ENCODE data around the gene HAUS7.

Gene HAUS7

DNA sequence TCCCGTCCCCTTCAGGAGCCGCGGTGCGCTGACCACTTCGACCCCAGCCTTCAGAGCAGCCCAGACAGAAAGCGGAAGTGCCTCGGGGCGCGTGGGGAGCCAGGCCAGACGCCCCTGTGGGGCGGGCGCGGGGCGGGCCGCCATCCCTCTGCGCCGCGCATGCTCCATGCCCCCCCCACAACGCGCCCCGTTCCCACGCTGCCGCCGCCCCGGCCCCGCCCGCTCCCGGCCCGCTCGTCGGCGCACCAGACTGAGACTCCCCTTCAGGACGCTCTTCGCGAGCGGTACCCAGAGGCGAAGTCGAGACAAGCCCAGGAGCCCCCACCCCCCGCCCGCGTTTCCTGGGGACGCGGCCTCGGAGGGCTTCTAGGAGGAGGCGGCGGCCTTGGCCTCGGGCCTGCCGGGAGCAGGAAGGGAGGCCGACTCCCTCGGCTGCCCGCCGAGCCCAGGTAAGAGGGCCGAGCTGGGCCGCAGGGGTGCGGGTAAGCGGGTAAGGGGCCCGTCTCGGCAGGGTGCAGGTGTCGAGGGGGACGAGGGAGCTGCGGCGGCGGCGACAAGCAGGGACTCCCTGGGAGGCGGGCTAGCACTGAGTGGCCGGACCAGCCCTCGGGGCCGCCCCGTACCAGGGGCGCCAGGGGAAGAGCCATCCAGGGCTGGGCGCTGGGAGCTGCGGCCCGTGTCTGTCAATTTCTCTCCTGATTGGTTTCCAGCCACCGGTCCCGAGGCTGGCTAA, 59.0 kb downstream of the HAUS7 start, which contains the start of gene ZFP92:
Gene ZFP92 (plus strand): TSS at position 218 of the 733 bp plus-strand sequence. CDS start 6,851 bp downstream, outside the sequence.
- H3K4me3 ChIP-seq = peak within 1 kb of the TSS; percentile 74
- TF ChIP-seq CTCF (IDR thresholded peaks at IDR 0.05) = no peak
- no peak within 1 kb of the TSS for H3K27ac ChIP-seq
- DNase-seq (ENCODE audit: low spot score) = no peak

DNA sequence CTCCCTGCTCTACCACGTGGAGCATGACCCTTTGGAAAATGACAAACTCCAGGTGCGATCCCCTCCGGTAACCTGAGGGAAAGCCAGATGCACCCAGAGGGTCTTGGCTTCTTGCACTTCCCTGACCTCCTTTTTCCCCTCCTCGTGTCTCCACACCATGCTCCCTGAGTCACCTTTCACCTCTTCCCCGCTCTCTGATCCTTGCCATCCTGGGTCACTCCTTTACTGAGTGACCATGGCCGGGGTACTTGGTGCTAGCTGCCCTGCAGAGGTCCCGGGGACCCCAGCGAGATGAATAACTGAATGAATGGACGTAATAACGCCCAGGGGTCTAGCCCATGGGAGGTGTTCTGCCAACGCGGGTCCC, 59.5 kb downstream of the HAUS7 start:
- Histone ChIP-seq H3K27ac (no peak overlapping the region), H3K4me3 (peak overlapping the region; percentile 74)
- DNase-seq (ENCODE audit: low spot score) = no peak
- TF ChIP-seq CTCF (IDR thresholded peaks at IDR 0.05) = no peak

DNA sequence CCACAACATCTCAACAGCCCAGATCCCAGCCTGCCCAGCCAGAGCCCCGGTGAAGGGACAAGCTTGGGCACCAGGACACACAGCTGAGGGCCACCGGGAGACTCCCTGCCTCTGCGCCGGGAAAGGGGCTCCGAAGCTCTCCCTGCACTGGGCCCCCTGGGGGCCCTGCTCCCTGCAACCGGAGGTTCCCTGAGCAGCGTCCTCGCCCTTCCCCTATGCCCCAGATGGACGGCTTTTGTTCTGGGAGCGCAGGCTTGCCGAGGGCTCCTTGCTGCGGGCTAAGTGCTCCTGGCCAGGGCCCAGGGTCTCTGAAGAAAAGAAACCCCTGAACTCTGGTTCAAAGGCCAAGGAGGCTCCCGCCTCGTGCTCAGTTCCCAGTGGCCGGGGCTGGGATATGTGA, 60.0 kb downstream of the HAUS7 start:
- TF ChIP-seq CTCF (IDR thresholded peaks at IDR 0.05) = no peak
- no peak overlapping the region for H3K27ac ChIP-seq
- DNase-seq (ENCODE audit: low spot score) = no peak
- no peak overlapping the region for H3K4me3 ChIP-seq

DNA sequence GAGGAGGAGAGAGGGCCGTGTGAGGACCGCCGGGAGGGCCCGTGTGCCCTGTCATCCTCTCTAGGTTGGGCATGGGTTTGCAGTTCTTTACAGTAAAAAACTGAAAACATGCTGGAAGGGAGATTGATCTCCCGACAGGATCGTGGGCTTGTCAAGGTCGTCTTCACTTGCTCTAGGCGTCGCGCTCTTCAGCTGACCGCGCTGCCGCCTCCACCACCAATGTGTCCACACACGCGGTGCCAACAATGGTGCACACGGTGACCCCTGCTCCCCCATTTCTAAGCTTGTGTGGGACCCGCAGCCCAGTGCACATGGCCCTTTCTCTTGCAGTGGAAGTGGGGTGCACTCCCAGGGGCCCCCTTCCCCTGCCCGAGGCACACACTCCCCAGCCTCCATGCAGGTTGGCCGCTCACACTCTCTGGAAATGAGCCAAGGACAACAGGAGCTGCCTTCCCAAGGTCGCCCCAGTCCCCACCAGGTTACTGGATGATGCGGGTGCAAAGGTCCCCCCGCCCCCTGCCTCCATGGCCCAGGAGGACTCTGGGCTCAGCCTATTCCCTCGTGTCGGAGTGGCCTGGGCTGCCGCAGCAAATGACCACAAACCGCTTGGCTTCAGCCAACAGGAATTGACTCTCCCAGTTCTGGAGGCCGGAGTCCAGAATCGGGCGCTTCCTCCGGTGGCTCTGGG, 60.8 kb downstream of the HAUS7 start:
- Histone ChIP-seq H3K27ac (no peak overlapping the region), H3K4me3 (no peak overlapping the region)
- no peak for TF ChIP-seq CTCF (IDR thresholded peaks at IDR 0.05)
- no peak for DNase-seq (ENCODE audit: low spot score)

DNA sequence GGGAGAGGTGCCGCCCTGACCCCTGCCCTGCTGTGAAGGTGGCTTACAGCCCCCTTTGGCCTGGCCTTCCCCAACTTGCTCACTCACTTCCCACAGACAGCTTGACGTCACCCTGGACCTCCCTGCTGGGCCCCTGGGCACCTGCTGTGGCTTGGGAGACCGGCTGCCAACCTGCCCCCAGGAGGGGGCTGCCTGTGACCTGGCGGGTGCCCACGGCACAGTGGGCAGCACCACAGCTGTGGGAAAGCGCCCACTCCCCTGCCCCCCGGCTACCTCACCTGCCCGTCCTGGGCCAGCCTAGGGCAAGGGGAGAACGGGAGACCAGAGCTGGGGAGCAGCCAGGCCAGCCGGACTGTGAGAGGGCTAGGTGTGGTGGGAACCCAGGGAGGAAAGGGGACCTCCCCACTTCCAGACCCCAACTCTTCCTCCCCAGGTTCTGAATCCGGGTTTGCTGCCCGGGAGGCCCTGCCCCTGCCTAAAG, 61.5 kb downstream of the HAUS7 start:
- TF ChIP-seq CTCF (IDR thresholded peaks at IDR 0.05) = no peak
- DNase-seq (ENCODE audit: low spot score) = no peak
- Histone ChIP-seq H3K27ac (no peak overlapping the region), H3K4me3 (no peak overlapping the region)

DNA sequence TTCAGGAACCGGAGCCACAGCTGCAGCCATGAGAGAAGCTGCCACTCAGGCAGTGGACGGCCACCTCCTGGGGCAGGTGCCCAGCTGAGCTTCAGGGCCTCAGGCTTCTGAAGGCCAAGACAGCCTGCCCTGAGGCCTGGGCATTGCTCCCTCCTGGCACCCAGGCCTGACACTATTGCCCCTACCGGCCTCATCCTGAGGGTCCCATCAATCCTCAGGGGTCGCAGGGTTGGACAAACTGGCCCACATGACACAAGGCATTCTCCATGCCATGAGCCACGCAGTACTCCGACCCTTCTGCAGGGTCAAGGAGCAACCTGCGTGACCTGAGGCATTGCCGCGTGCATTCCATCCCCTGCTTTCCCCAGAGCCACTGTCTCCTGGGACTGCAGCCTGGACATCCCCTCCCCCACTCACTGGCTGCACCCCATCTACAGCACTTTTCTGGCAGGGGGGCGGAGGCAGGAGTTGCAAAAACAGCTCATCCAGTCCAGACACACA, 62.1 kb downstream of the HAUS7 start:
- Histone ChIP-seq H3K27ac (no peak overlapping the region), H3K4me3 (no peak overlapping the region)
- DNase-seq (ENCODE audit: low spot score) = no peak
- TF ChIP-seq CTCF (IDR thresholded peaks at IDR 0.05) = no peak

Data from coronary artery (tissue), 2 donors.